Activated CD4-positive, alpha-beta T cell treated with anti-CD3 and anti-CD28 coated beads, Interleukin-10, Interleukin-2, amounts not matched to agents 100 ng/mL and 50 ng/mL, durations not matched to agents 16 hours and 8 hours (primary cell): ENCODE measurements around the gene RPUSD1.
A peak's percentile ranks its signal among the peaks of the same experiment; 100 is the strongest.

Source experiments
- DNase-seq: peaks from one replicate; pipeline ENCODE4 v3.0.0-alpha.2; 2020

Gene RPUSD1

DNA sequence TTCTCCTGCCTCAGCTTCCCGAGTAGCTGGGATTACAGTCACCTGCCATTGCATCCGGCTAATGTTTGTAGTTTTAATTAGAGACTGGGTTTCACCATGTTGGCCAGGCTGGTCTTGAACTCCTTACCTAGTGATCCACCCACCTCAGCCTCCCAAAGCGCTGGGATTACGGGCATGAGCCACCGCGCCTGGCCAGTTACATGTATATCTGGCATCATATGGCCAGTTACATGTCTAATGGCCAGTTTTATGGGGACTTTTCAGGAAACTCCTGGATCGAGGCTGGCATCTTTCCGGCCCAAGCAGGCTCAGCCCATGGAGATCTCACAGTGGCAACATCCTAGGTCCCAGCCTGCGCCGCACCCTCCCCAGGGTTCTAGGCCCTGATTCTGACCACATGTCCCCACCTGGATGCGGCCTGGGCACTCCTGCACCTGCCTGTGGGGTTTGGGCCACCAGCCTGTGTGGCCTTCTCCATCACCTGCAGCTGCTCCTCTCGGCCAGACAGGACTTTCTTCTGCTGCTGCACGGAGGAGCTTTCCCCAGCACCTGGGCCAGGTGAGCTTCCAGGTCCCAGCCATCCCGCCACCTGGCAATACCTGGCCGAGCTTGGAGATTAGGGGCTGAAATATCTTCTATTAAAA, 46.1 kb downstream of the RPUSD1 start:
- DNase-seq: no peak

DNA sequence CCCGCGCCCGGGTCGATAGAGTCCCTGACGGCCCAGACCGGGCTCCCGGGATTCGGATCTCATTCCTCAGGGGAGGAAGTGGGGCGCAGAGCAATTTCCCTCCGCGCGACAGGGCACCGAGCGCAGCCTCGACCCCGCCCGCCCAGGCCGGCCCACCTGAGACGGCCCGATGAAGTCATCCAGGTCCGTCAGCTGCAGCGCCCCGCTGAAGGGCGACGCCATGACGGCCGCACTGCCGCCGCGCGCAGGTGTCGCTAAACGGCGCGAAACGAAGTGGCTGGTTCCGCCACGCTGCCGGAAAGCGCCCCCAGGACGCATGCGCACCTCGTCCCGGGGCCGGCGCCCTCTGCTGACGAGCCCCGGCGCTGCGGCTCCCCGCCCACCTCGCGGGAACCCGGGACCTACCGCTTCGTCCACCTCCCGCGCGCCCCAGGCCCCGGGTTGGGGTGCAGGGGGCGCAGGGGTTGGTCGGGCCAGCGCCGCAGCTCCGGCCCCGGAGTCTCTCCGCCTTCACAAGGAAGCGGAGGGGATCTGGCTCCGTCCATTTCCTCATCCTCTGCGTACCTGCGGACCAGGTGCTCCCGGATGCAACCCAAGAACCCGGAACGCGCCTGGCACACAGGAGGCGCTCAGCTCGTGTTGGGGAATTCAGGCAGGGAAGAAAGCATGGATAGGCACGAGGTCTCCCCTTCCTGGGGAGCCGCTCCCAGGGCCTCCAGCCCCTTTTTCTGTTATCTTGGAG, 47.2 kb downstream of the RPUSD1 start, which contains the start of gene CIAO3:
Gene CIAO3, minus strand, starts transcription at position 234 of the 742 bp plus-strand sequence. Its CDS starts 12 bp downstream, at position 222.
- DNase-seq: peak; percentile 94

DNA sequence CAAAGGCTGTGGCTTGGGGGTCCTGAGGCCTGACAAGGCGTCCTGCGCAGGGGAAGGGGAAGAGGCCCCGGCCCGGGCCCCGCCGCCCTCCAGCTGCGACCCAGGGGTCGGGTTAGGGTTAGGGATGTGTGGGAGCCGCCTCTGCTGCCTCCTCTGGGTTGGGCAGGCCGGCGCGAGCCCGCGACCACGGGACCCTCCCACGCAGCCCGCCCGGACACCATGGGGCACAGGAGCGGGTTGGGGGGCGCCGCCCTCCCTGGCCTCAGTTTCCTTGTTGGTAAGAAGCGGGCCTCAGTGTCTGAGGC, 47.8 kb downstream of the RPUSD1 start:
- no peak for DNase-seq

DNA sequence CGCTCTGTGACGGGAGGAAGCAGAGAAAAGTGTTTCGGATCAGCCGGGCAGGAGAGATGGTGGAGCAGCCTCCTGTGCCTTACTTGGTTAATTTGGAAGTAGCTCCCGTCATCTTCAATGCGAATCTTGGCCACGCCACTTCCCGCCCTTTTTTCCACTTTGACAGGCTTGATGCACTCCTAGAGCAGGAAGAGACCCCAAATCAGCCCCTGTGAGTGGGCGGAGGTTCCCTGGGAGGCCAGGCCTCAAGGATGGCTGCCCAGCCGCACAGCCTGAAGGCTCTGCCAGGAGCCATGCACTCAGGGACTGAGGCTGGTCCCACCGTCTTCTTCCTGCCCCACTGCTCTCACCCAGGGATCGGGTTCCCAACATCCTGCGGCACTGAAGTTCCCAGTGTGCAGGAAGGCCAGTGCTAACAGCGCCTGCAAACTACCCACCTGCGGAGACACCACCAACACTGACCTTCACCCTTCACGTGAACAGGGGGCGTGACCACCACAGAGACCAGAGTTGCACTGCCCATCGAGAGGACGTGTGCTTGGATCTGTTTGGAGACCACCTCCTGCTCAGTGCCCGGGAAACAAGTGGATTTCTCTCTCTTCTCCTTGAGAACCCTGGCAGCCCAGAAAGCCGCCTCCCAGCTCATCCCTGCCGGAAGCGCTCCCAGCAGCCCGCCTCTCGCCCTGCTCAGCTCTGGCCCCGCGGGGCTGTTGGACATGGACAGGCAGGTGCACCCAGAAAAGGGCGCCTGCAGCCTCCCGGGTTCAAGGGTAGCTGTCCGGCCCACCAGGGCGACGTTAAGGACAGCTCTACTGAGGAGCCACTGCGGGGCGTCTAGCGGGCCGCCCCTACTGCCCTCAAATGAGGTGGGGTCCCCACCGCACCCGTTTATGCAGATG, 48.4 kb downstream of the RPUSD1 start:
- DNase-seq: no peak

DNA sequence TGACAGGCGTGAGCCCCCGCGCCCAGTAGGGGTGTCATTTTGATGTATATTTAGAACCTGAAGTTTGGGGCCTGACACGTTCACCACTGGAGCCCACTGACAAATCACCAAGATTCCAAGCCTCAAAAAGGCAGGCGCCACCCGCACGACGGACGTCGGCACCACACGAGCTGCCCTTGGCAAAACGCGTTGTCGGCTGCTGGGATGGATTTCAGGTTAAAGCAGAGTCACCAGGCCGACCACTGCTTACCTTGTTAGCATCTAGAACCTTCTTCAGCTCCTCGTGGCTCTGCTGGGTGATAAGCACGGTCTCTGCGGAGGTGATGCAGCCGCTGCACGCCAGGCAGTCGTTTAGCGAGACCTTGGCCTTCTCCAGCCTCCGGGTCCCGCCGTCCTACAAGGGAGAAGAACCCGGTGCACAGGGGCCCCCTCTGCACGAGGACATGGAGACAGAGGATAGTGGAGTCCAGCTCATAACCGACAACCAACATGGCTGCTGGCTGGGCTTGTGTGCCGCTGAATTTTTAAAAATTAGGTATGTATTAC, 51.2 kb downstream of the RPUSD1 start:
- no peak for DNase-seq

DNA sequence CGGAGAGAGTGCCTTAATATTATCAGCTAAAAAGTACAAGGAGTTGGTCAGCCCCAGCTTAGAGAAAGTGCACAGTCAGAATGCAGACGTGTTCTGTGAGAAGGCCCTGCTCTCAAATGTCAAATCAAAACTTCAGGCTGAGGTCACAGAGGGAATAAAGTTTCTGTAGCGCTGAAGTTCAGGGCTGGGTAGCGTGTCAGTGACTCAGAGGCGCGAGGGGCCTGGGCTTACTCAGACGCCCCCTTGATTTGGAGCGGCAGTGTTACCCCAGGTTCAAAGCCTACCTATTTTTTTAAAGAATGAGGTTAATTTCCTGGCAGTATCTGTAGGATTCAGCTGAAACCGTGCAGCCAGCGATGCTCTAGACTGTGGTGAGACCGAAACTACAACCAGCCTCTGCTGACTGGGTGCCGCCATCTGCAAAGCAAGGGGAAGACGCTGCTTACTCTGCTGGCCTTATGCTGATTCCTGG, 52.2 kb downstream of the RPUSD1 start:
- DNase-seq: peak; percentile 92

DNA sequence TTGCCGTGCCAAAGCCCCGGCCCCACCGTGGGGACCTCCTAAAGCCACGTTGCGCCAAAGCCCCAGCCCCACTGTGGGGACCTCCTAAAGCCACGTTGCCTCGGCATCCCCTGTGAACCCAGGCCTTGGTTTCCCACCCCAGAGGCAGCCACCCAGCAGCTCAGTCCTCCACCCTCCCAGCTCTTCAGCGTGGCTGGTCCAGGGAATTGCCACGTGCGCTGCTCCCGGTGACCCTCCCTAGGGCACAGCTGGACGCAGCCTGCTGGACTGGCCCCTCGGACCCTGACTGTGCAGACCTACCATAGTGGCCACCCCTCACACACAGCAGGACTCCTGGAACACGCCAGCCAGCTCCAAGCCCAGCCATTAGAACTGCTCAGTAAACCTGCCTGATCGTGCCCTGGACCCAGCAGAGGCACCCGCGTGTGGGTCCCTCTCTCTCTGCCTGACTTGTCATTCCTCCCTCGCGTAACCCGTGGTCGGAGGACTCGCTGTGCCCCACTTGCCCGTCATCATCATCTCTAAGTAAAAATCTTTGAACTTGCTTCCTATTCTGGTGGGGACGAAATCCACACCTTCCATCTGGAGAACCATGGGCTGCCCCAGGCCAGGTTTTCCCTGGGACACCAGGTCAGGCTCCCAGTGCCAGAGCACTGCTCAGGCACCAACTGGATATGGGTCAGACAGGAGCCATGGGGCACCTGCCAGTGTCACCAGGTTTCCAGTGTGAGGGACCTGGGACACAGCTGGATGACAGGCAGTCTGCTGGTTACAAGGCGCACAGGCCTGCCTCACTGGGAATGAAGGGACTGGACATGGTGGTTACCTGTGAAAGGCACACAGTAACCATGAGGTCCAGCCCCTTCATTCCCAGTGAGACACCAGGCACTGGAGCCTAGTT, 53.0 kb downstream of the RPUSD1 start:
- no peak for DNase-seq
